Neutrophil (primary cell): ENCODE measurements around the gene AP4S1.
"Not testable (repeated sequence)": the region's sequence is repeated elsewhere in the genome, so short reads cannot be mapped to it uniquely, and the experiment has no call there.

Source experiments
- H3K27ac ChIP-seq: fragments of 200-600 bp; sonication (generic); 2 replicates; pipeline ENCODE4 v1.5.1; 2016; ENCODE audit warnings: mild to moderate bottlenecking, moderate library complexity
- H3K27me3 ChIP-seq: fragments of 200-600 bp; sonication (generic); 2 replicates; pipeline ENCODE4 v1.6.0; 2016; ENCODE audit warnings: mild to moderate bottlenecking
- H3K36me3 ChIP-seq: fragments of 200-600 bp; sonication (generic); 2 replicates; pipeline ENCODE4 v1.5.1; 2017
- H3K4me1 ChIP-seq, 2 experiments: fragments of 200-600 bp in 1 of 2; sonication (generic) in 1 of 2; 1 replicate in 1 of 2; 2 replicates in 1 of 2; pipeline versions ENCODE4 v1.5.1 to v1.6.1; 2013 to 2016; ENCODE audit warnings: low read depth in 1 of 2, low read length in 1 of 2, mild to moderate bottlenecking in 1 of 2, moderate library complexity in 1 of 2; ENCODE audit not compliant: control insufficient read depth in 1 of 2, insufficient read depth in 1 of 2
- H3K4me3 ChIP-seq, 2 experiments: fragments of 200-600 bp in 1 of 2; sonication (generic) in 1 of 2; 1 replicate in 1 of 2; 2 replicates in 1 of 2; pipeline ENCODE4 v1.5.1; 2013 to 2016; ENCODE audit warnings: low read depth in 1 of 2, low read length in 1 of 2, mild to moderate bottlenecking in 1 of 2, moderate library complexity in 1 of 2
- H3K9me3 ChIP-seq: fragments of 200-600 bp; sonication (generic); 2 replicates; pipeline ENCODE4 v1.5.1; 2016
- TF ChIP-seq, protein P1 (sequence below): fragments of 200-600 bp; sonication (generic); IDR thresholded peaks from 2 replicates; pipeline ENCODE4 v1.5.1; 2016; ENCODE audit warnings: antibody characterized with exemption

AP4S1 gene

GRCh38 chr14:31060253-31060875 lies 34.9 kb downstream of the AP4S1 start:
- H3K9me3 ChIP-seq = no peaks in the 10 kb centered on the region
- H3K27ac ChIP-seq = no peak overlapping the region
- H3K4me1 ChIP-seq = peaks cover 0 to 3% of the 10 kb centered on the region in 2 experiments
- H3K27me3 ChIP-seq = no peaks in the 10 kb centered on the region
- no peaks in the 10 kb centered on the region for H3K36me3 ChIP-seq
- TF ChIP-seq, protein P1, sequence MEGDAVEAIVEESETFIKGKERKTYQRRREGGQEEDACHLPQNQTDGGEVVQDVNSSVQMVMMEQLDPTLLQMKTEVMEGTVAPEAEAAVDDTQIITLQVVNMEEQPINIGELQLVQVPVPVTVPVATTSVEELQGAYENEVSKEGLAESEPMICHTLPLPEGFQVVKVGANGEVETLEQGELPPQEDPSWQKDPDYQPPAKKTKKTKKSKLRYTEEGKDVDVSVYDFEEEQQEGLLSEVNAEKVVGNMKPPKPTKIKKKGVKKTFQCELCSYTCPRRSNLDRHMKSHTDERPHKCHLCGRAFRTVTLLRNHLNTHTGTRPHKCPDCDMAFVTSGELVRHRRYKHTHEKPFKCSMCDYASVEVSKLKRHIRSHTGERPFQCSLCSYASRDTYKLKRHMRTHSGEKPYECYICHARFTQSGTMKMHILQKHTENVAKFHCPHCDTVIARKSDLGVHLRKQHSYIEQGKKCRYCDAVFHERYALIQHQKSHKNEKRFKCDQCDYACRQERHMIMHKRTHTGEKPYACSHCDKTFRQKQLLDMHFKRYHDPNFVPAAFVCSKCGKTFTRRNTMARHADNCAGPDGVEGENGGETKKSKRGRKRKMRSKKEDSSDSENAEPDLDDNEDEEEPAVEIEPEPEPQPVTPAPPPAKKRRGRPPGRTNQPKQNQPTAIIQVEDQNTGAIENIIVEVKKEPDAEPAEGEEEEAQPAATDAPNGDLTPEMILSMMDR = no peak
- H3K4me3 ChIP-seq = no peak overlapping the region

GRCh38 chr14:31062908-31063307 lies 37.5 kb downstream of the AP4S1 start:
- H3K4me3 ChIP-seq, H3K27ac ChIP-seq, H3K27me3 ChIP-seq, H3K36me3 ChIP-seq, H3K4me1 ChIP-seq, H3K9me3 ChIP-seq: not testable (repeated sequence)

DNA sequence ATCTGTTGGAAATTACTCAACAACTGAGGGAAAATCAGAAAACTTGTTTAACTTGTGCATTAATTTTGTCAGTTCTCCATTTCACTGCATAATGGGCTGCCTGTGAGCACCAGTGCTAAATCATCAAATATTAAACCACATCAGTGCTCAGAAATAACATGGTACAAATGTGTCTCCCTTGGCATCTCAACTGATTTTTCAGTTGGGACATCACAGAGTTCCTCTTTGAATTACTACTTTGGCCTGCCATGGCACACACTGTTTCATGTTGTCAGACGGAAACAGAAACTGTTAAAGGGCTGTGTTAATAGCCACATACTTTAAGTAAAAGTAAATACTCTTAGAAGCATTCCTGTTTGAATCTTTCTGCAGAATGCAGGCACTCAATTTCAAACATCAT lies 42.8 kb downstream of the AP4S1 start:
- TF ChIP-seq, protein P1 = no peak
- no peak overlapping the region for H3K27ac ChIP-seq
- no peaks in the 10 kb centered on the region for H3K36me3 ChIP-seq
- no peaks in the 10 kb centered on the region for H3K27me3 ChIP-seq
- H3K4me3 ChIP-seq = no peak overlapping the region
- no peaks in the 10 kb centered on the region for H3K9me3 ChIP-seq
- H3K4me1 ChIP-seq = peaks cover 7 to 8% of the 10 kb centered on the region in 2 experiments

GRCh38 chr14:31069343-31069742 lies 43.9 kb downstream of the AP4S1 start:
- no peaks in the 10 kb centered on the region for H3K9me3 ChIP-seq
- peaks cover 7 to 8% of the 10 kb centered on the region in 2 experiments for H3K4me1 ChIP-seq
- no peaks in the 10 kb centered on the region for H3K27me3 ChIP-seq
- no peaks in the 10 kb centered on the region for H3K36me3 ChIP-seq
- H3K4me3 ChIP-seq = no peak overlapping the region
- TF ChIP-seq, protein P1 = no peak
- no peak overlapping the region for H3K27ac ChIP-seq

DNA sequence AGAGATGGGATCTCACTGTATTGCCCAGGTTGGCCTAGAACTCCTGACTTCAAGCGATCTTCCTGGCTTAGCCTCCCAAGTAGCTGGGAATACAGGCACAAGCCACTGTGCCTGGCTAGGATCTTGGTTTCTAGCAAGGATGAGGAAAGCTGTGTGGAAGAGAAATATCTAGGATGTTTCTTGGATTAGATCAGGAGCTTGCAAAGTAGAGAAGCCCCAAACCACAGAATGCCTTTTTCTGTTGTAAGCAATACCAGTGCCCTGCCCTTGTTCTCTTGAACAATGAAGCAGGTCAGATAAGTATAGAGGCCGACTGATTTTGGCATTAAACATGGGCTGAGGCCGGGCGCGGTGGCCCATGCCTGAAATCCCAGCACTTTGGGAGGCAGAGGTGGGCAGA lies 45.0 kb downstream of the AP4S1 start:
- Histone ChIP-seq H3K36me3 (no peaks in the 10 kb centered on the region), H3K4me3 (no peak overlapping the region), H3K9me3 (no peaks in the 10 kb centered on the region), H3K27ac (no peak overlapping the region), H3K27me3 (no peaks in the 10 kb centered on the region), H3K4me1 (peaks cover 7 to 8% of the 10 kb centered on the region in 2 experiments)
- TF ChIP-seq, protein P1 = no peak

GRCh38 chr14:31071151-31071550 lies 45.7 kb downstream of the AP4S1 start:
- no peaks in the 10 kb centered on the region for H3K9me3 ChIP-seq
- H3K27ac ChIP-seq = no peak overlapping the region
- peaks cover 7 to 8% of the 10 kb centered on the region in 2 experiments for H3K4me1 ChIP-seq
- no peak overlapping the region for H3K4me3 ChIP-seq
- no peaks in the 10 kb centered on the region for H3K36me3 ChIP-seq
- TF ChIP-seq, protein P1 = no peak
- no peaks in the 10 kb centered on the region for H3K27me3 ChIP-seq
